Skeletal muscle tissue (tissue), 4 donors: ENCODE measurements around the gene PLEKHA8. TPM values are rescaled to one million over a fixed set of nuclear protein-coding genes. Genes with fewer than 3 reads are reported as not detected.

Source experiments
- H3K27ac ChIP-seq: one replicate; pipeline ENCODE4 v1.7.0; 2013; ENCODE audit warnings: mild to moderate bottlenecking, low read depth, low read length, inconsistent platforms
- H3K27me3 ChIP-seq, 3 donors: one replicate each; pipeline ENCODE4 v1.7.0; 2013; ENCODE audit warnings: low read length in 3 of 3; ENCODE audit not compliant: control insufficient read depth in 3 of 3, insufficient read depth in 3 of 3
- H3K36me3 ChIP-seq, 3 donors: one replicate each; pipeline ENCODE4 v1.7.0; 2013; ENCODE audit warnings: low read length in 3 of 3; ENCODE audit not compliant: control insufficient read depth in 3 of 3, insufficient read depth in 3 of 3
- H3K4me1 ChIP-seq, 3 donors: one replicate each; pipeline ENCODE4 v1.7.0; 2013; ENCODE audit warnings: low read length in 3 of 3, mild to moderate bottlenecking in 3 of 3; ENCODE audit not compliant: control insufficient read depth in 3 of 3, insufficient read depth in 3 of 3
- H3K4me3 ChIP-seq, 3 donors: one replicate each; pipeline ENCODE4 v1.7.0; 2013; ENCODE audit warnings: low read length in 3 of 3
- H3K9ac ChIP-seq, 3 donors: one replicate each; pipeline ENCODE4 v1.7.0; 2013; ENCODE audit warnings: low read length in 3 of 3, mild to moderate bottlenecking in 3 of 3, moderate library complexity in 2 of 3, low read depth in 1 of 3
- H3K9me3 ChIP-seq, 3 donors: one replicate each; pipeline ENCODE4 v1.7.0; 2013; ENCODE audit warnings: low read length in 3 of 3; ENCODE audit not compliant: control insufficient read depth in 3 of 3
- total RNA-seq: library from RNA; depleted of rRNA; stranded (reverse); fragments of >200 nt; gene quantifications from one replicate; pipeline ENCODE4 v1.2.3, GENCODE V29; 2014
- donor health status: Osteomylitis.

PLEKHA8 gene
- total RNA-seq, 1 donor from 2014 or later = 6.8 TPM

DNA sequence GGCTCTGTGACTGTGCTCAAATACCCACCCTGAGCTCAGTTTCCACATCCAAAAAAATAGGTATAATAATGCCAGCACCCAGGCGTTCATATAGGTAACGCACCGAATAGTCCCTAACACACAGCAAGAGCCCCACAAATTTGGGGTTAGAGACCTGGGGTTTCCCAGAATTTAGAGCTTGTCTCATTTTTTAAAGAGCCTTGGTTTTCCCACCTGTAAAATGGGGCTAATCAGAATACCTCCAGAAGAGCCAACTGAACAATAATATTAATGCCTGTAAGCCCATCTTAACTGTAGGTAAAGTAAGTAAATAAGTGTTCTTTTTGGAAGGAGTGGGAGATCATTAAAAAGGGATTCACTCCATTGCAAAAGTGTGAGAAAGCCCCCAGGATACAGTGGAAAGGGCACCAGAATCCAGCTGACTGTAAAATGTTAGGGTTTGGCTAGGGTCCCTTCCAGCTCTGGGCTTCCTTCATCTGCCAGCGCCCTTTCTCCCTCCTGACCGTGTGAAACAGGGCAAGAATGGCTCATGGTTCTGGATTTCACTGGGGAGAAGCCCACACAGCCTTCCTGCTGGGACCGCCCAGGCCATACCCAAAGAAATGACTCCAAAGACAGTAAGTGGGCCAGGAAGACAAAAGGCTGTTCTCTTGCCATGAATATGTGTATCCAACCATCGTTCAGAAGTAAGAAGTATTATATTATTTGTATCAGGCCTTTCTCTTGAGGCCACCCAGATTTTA lies 108.7 kb downstream of the PLEKHA8 start:
- H3K27ac ChIP-seq = peak overlapping the region; percentile 50
- H3K4me3 ChIP-seq = peak overlapping the region in 2 of 3 donors; percentile 90
- peak overlapping the region; percentile 83 to 88 (median 88) for H3K9ac ChIP-seq
- no peaks in the 10 kb centered on the region for H3K9me3 ChIP-seq
- peaks cover 14 to 33% (median 19%) of the 10 kb centered on the region in 3 donors for H3K4me1 ChIP-seq
- no peaks in the 10 kb centered on the region for H3K27me3 ChIP-seq
- no peaks in the 10 kb centered on the region for H3K36me3 ChIP-seq

GRCh38 chr7:30139836-30140384 lies 111.7 kb downstream of the PLEKHA8 start:
- Histone ChIP-seq H3K9ac (peak overlapping the region in 1 of 3 donors; percentile 68), H3K9me3 (no peaks in the 10 kb centered on the region)

DNA sequence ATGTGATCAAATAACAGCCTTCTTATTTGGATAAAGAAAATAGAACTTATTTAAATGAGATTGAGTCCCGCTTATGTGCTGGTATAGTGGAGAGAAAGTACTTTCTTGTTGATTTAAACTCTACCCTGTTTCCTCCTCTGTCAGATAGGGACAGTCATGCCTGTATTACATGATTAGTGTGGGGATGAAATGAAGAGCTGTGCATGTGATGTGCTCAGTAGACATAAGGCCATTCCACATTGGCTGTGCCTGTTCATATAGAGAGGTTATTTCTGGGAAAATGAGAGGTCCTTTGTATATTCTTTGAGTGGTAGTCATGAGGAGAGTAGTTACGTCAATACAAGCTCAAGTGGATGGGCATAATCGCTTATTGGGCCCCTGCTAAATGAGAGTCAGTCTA lies 112.2 kb downstream of the PLEKHA8 start:
- no peaks in the 10 kb centered on the region for H3K36me3 ChIP-seq
- H3K4me1 ChIP-seq = peaks cover 26 to 58% (median 37%) of the 10 kb centered on the region in 3 donors
- no peak overlapping the region for H3K9ac ChIP-seq
- H3K27me3 ChIP-seq = no peaks in the 10 kb centered on the region
- no peak overlapping the region for H3K4me3 ChIP-seq
- H3K27ac ChIP-seq = no peak overlapping the region
- no peaks in the 10 kb centered on the region for H3K9me3 ChIP-seq

More at GRCh38 chr7:30139836-30140384, 111.7 kb downstream of the PLEKHA8 start:
- Histone ChIP-seq H3K27me3 (no peaks in the 10 kb centered on the region), H3K4me1 (peaks cover 26 to 57% (median 37%) of the 10 kb centered on the region in 3 donors), H3K27ac (no peak overlapping the region), H3K4me3 (no peak overlapping the region), H3K36me3 (no peaks in the 10 kb centered on the region)

GRCh38 chr7:30142710-30143109 lies 114.5 kb downstream of the PLEKHA8 start:
- Histone ChIP-seq H3K36me3 (peaks cover 0 to 4% (median 0%) of the 10 kb centered on the region in 3 donors), H3K9ac (peak overlapping the region; percentile 45 to 55 (median 48)), H3K4me3 (peak overlapping the region in 2 of 3 donors; percentile 37 to 42), H3K27me3 (no peaks in the 10 kb centered on the region), H3K4me1 (peaks cover 34 to 66% (median 47%) of the 10 kb centered on the region in 3 donors), H3K9me3 (no peaks in the 10 kb centered on the region), H3K27ac (peak overlapping the region; percentile 77)

DNA sequence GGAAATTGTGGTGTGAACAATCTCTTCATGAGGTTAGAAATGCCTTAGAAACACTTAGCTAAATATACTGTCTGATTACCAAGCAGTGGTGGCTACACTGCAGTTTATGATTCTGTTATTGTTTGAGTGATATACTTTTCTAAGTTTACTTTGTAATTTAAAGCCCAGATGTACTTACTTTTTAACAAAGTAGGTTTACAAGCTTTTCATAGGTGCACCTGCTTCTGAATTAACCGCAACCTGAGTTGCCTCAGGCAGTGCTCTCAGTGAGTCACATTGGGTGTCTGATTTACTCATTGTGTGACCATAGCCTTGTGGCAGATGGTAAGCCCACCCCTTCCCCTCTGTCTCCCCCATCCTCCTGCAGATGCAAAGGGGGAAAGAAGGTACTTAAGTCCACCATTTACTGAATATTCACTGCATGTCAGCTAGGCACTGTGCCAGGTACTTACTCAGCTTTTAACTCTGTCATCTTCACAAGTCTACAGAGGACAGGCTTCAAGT lies 115.6 kb downstream of the PLEKHA8 start:
- H3K9ac ChIP-seq = peak overlapping the region in 1 of 3 donors; percentile 45
- peak overlapping the region; percentile 77 for H3K27ac ChIP-seq
- peaks cover 34 to 64% (median 47%) of the 10 kb centered on the region in 3 donors for H3K4me1 ChIP-seq
- H3K27me3 ChIP-seq = no peaks in the 10 kb centered on the region
- H3K4me3 ChIP-seq = no peak overlapping the region
- H3K36me3 ChIP-seq = peaks cover 0 to 6% (median 0%) of the 10 kb centered on the region in 3 donors
- H3K9me3 ChIP-seq = no peaks in the 10 kb centered on the region

- H3K9me3 ChIP-seq = no peaks in the 10 kb centered on the region
- no peak overlapping the region for H3K9ac ChIP-seq
- no peaks in the 10 kb centered on the region for H3K27me3 ChIP-seq
- no peak overlapping the region for H3K4me3 ChIP-seq
- no peak overlapping the region for H3K27ac ChIP-seq
- H3K36me3 ChIP-seq = peaks cover 0 to 8% (median 0%) of the 10 kb centered on the region in 3 donors
- H3K4me1 ChIP-seq = peaks cover 34 to 62% (median 46%) of the 10 kb centered on the region in 3 donors
These were observed 116.6 kb downstream of the PLEKHA8 start for GRCh38 chr7:30144657-30145306.

- Histone ChIP-seq H3K4me3 (no peak overlapping the region), H3K27me3 (no peaks in the 10 kb centered on the region), H3K27ac (peak overlapping the region; percentile 52), H3K9me3 (no peaks in the 10 kb centered on the region), H3K36me3 (peaks cover 0 to 9% (median 3%) of the 10 kb centered on the region in 3 donors), H3K9ac (no peak overlapping the region), H3K4me1 (peaks cover 34 to 60% (median 46%) of the 10 kb centered on the region in 3 donors)
These were observed 117.3 kb downstream of the PLEKHA8 start for GRCh38 chr7:30145426-30145970.

- H3K27ac ChIP-seq = peak overlapping the region; percentile 52
These were observed 118.0 kb downstream of the PLEKHA8 start for GRCh38 chr7:30146127-30146612.

DNA sequence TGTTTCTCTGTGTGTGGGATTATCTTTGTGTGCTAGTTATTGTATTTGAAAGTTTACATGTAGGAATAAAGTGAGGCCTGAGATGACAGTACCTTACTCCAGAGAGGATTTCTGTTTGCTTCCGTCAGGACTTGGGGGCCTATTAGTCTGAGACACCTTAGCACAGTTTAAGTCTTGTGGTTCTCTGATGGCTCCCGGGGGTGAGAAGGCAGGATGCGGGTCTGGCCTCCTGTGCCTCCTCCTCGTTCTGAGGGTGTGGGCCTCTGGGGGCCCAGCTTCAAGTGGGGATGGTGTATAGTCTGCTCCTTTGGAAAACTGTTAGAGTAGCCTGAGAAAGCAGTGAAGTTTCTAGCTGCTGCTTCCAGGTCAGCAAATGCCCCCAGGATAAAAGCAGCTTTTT lies 119.0 kb downstream of the PLEKHA8 start:
- H3K36me3 ChIP-seq = peaks cover 2 to 21% (median 7%) of the 10 kb centered on the region in 3 donors
- H3K9ac ChIP-seq = no peak overlapping the region
- H3K9me3 ChIP-seq = no peaks in the 10 kb centered on the region
- H3K4me3 ChIP-seq = no peak overlapping the region
- H3K27me3 ChIP-seq = no peaks in the 10 kb centered on the region
- H3K4me1 ChIP-seq = peaks cover 34 to 57% (median 42%) of the 10 kb centered on the region in 3 donors
- H3K27ac ChIP-seq = peak overlapping the region; percentile 52

More at GRCh38 chr7:30146127-30146612, 118.0 kb downstream of the PLEKHA8 start:
- Histone ChIP-seq H3K27me3 (no peaks in the 10 kb centered on the region), H3K9me3 (no peaks in the 10 kb centered on the region), H3K9ac (peak overlapping the region in 1 of 3 donors; percentile 8), H3K36me3 (peaks cover 0 to 15% (median 5%) of the 10 kb centered on the region in 3 donors), H3K4me3 (no peak overlapping the region), H3K4me1 (peaks cover 37 to 66% (median 51%) of the 10 kb centered on the region in 3 donors)
